DMS53 treated with DMSO at 0.1 percent for 48 hours (cell line): ENCODE measurements around the gene CNPPD1.

Source experiments
- DNase-seq: peaks from one replicate; lab custom pipeline; 2025; ENCODE audit not compliant: unreplicated experiment; lab: John Stamatoyannopoulos, UW

The CNPPD1 gene

DNA sequence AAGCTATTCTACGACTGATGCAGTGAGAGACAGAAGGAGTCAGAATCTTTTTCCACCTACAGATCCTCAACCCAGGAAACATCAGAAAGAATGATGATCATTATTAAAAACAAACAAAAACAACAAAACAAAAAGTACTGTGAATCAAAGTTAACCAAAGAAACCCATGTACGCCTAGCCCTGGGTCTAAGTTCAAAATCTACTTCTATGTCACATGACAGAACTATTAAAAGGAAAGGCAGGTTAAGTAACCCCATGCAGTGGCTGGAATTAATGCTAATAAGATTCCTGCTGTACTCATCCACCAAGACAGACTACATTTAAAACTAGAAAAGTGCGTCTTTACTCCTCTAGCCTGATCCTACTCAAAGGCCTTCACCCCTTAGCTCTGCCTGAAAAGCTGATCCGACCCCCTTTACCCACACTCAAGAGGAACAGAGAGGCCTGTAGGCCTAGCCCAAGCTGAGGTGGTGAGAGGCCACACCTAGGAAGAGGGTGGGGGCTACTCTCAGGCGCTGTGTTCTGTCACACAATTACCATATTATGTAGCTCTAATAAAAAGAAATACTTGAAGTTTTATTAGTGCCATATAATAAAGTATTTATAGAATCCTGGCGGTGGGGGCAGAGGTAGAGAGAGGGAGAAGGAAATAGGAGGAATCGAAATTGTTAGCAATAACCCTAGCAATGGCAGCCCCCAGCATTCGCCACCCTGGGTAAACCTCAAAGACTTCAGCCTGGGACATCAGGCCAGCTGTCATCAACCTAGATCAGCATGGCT is 53.2 kb downstream of the CNPPD1 start:
- no peak for DNase-seq

DNA sequence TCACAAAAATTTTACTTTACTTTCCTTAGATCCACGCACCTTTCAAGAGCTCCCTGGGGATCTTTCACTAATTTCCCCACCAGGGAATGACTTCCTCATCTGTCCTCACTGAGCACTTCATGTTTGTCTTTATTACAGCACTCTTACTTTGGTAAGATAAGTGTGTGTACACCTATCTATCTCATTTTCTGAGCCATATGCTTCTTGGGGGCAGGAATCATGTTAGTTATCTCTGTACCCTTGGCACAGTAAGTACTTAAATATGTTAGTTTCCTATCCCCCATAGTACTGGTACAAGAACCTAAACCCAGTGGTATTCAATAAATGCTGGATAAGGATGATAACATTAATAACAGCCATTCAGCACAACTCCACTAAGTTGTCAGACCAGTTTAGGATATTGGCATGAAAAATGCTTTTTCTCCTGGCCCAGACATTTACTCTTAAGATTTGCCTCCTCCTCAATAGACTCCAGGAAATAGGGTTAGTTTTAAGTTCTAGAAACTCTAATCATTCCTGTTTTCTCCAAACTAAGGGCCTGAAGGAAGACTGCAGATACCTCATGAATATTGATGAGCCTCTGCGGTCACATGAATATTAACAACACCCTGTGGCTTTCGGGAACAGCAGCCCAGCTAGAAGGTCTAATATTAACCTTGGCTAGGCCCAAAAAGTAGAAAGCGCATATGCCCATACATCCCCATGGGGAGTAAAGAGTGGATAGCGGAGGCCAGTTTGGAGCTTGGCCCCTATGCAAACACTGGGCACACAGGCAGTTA is 54.3 kb downstream of the CNPPD1 start:
- no peak for DNase-seq
